GM18499 (cell line): ENCODE measurements around the gene WNK2.
"Not testable (repeated sequence)": the region's sequence is repeated elsewhere in the genome, so short reads cannot be mapped to it uniquely, and the experiment has no call there.

ENCODE experiments used
- ATAC-seq: cut with Tn5 transposase; IDR thresholded peaks from one replicate; pipeline ENCODE4 v1.9.1; 2021; ENCODE audit warnings: moderate number of reproducible peaks; ENCODE audit not compliant: insufficient read depth, unreplicated experiment

Gene WNK2

GRCh38 chr9:93353413-93354310 is 169.7 kb downstream of the WNK2 start:
- ATAC-seq = not testable (repeated sequence)

GRCh38 chr9:93354451-93354850 is 170.5 kb downstream of the WNK2 start:
- ATAC-seq = no peak

- ATAC-seq = no peak
Observed at GRCh38 chr9:93355827-93356226, 171.9 kb downstream of the WNK2 start.

- ATAC-seq = no peak
Observed at GRCh38 chr9:93357649-93358048, 173.7 kb downstream of the WNK2 start.

GRCh38 chr9:93359907-93360306 is 176.0 kb downstream of the WNK2 start:
- not testable (repeated sequence) for ATAC-seq

GRCh38 chr9:93361995-93362394 is 178.1 kb downstream of the WNK2 start:
- no peak for ATAC-seq

GRCh38 chr9:93364734-93365426 is 180.9 kb downstream of the WNK2 start:
- no peak for ATAC-seq

- no peak for ATAC-seq
Observed at GRCh38 chr9:93365427-93366118, 181.6 kb downstream of the WNK2 start.

GRCh38 chr9:93366119-93366447 is 182.1 kb downstream of the WNK2 start:
- ATAC-seq = no peak

GRCh38 chr9:93366486-93366885 is 182.5 kb downstream of the WNK2 start:
- not testable (repeated sequence) for ATAC-seq

GRCh38 chr9:93368437-93368836 is 184.5 kb downstream of the WNK2 start:
- no peak for ATAC-seq

- ATAC-seq = no peak
Observed at GRCh38 chr9:93369686-93370085, 185.7 kb downstream of the WNK2 start.
